ENCODE results near the gene RPTOR.

- TF ChIP-seq CTCF (IDR thresholded peaks at IDR 0.05), result no peak
- no peak for TF ChIP-seq POLR2A (IDR thresholded peaks at IDR 0.05)
- TF ChIP-seq POLR2AphosphoS5 (IDR thresholded peaks at IDR 0.05), result no peak
- TF ChIP-seq EP300 (IDR thresholded peaks at IDR 0.05), result no peak
These were observed 210.2 kb downstream of the RPTOR start for GRCh38 chr17:80754846-80755245.

All from upper lobe of left lung (tissue), 4 donors.